Lower leg skin (tissue), 3 donors: ENCODE results near the gene TNS3.

Experiments used
- CTCF ChIP-seq, 3 donors: fragments of 450-650 bp; IDR thresholded peaks; one replicate each; pipeline ENCODE4 v1.5.1; 2016; ENCODE audit warnings: antibody characterized with exemption in 3 of 3, mild to moderate bottlenecking in 3 of 3, moderate library complexity in 2 of 3
- POLR2A ChIP-seq, 2 donors: fragments of 450-650 bp; IDR thresholded peaks; one replicate each; pipeline ENCODE4 v1.6.1; 2016 to 2017; ENCODE audit warnings: antibody characterized with exemption in 2 of 2, mild to moderate bottlenecking in 1 of 2, moderate library complexity in 1 of 2

- TF ChIP-seq POLR2A (IDR thresholded peaks at IDR 0.05) (no peak), CTCF (IDR thresholded peaks at IDR 0.05) (no peak)
Observed at GRCh38 chr7:47478017-47478344, 103.9 kb downstream of the TNS3 start.
